Ovary (tissue), 9 donors: ENCODE results near the gene PRC1. TPM values are rescaled to one million over a fixed set of nuclear protein-coding genes. Genes with fewer than 3 reads are reported as not detected.

Source experiments
- DNase-seq, 5 donors: peaks; one replicate each; pipeline ENCODE4 v3.0.0-alpha.2; 2019 to 2020
- H3K27ac ChIP-seq, 2 donors: fragments of 200-600 bp; one replicate each; pipeline versions ENCODE4 v1.5.1 to v1.8.0; 2019 to 2022
- H3K27me3 ChIP-seq: fragments of 200-600 bp; one replicate; pipeline ENCODE4 v1.8.0; 2022
- H3K36me3 ChIP-seq: fragments of 200-600 bp; sonication (generic); one replicate; pipeline ENCODE4 v1.5.1; 2019
- H3K4me1 ChIP-seq: one replicate; pipeline ENCODE4 v1.8.1; 2013; ENCODE audit warnings: mild to moderate bottlenecking, moderate library complexity; ENCODE audit not compliant: insufficient read depth
- H3K4me3 ChIP-seq: fragments of 200-600 bp; sonication (generic); one replicate; pipeline ENCODE4 v1.5.1; 2017
- H3K9me3 ChIP-seq, 2 donors: fragments of 200-600 bp in 1 of 2; sonication (generic) in 1 of 2; one replicate each; pipeline versions ENCODE4 v1.5.1 to v1.8.1; 2013 to 2019; ENCODE audit warnings: mild to moderate bottlenecking in 1 of 2, moderate library complexity in 1 of 2
- CTCF ChIP-seq, 3 donors: fragments of 450-650 bp in 2 of 3; fragments of 200-600 bp in 1 of 3; IDR thresholded peaks; one replicate each; pipeline versions ENCODE4 v1.5.1 to v1.8.0; 2016 to 2022; ENCODE audit warnings: antibody characterized with exemption in 3 of 3, mild to moderate bottlenecking in 1 of 3
- EP300 ChIP-seq: sonication (generic); formaldehyde crosslinking; IDR thresholded peaks from one replicate; pipeline ENCODE4 v1.6.1; 2017; ENCODE audit warnings: antibody characterized with exemption
- POLR2A ChIP-seq: fragments of 450-650 bp; IDR thresholded peaks from one replicate; pipeline ENCODE4 v1.6.1; 2017; ENCODE audit warnings: antibody characterized with exemption, mild to moderate bottlenecking, moderate library complexity
- WGBS, 3 donors: extraction: QIAGEN DNeasy Blood & Tissue Kit in 1 of 3; methylation state at CpG; one replicate each; pipeline versions ENCODE4 v1.1.5 to v1.1.7; 2013 to 2017; 5-methylcytosine and 5-hydroxymethylcytosine counted together
- intact Hi-C, 4 donors: fragments of 100-400 bp; cut with DNase I; formaldehyde crosslinking; loops; one replicate each; pipeline versions ENCODE4 v1.11.0 to v1.15.1; 2022 to 2023
- polyA plus RNA-seq, 2 donors: library from polyadenylated mRNA; stranded (reverse); fragments of 200-250 nt in 1 of 2; fragments of 350-450 nt in 1 of 2; fragmentation: Illumina TruSeq in 1 of 2; extraction: RNeasy Lipid Tissue Mini Kit (QIAGEN cat#74804) in 1 of 2; gene quantifications; one replicate each; pipeline ENCODE4 v1.2.3, GENCODE V29; 2013 to 2014
- total RNA-seq, 7 donors: library from RNA; depleted of rRNA in 2 of 7; stranded (reverse); fragments of >200 nt in 2 of 7; fragmentation: NEBNext Ultra II Directional in 3 of 7; extraction: Animal tissue kit (Norgen Biotek cat#: 25700) in 3 of 7; gene quantifications; one replicate each; pipeline versions ENCODE4 v1.1.0 to v1.2.4, GENCODE V29; 2016 to 2023
- donor health status: DM: no; HTN: no; CAD: no; lungs with moderate emphysema.
- donor health status: DM: no; HTN: no; CAD: no.
- donor health status: Bipolar disorder and iron deficiency.
- donor health status: DM: yes; HTN: yes; CAD: no.
- donor health status: DM: no; HTN: no; CAD: no.
- donor health status: DM: yes; HTN: yes; CAD: no.

PRC1 gene
- total and polyA plus RNA-seq, 9 donors: 5.7 to 13.2 (median 6.8) TPM

- DNase-seq: no peak
- TF ChIP-seq EP300 (no peak), CTCF (IDR thresholded peaks at IDR 0.05) (no peak), POLR2A (no peak)
- Histone ChIP-seq H3K4me3 (no peak overlapping the region), H3K36me3 (no peaks in the 10 kb centered on the region), H3K4me1 (peaks cover 2% of the 10 kb centered on the region), H3K27ac (no peak overlapping the region), H3K27me3 (no peaks in the 10 kb centered on the region), H3K9me3 (no peaks in the 10 kb centered on the region)
- 96 to 98% (median 96%) methylated on average over 6 of the region's 6 CpGs for WGBS, 3 donors
- intact Hi-C loops: loop anchor here in 1 of 4 donors (10.0 kb wide), 1 partner anchor 324 kb away; no protein-coding TSS in a partner anchor
Measured at GRCh38 chr15:90950676-90951075, 43.7 kb downstream of the PRC1 start.

- WGBS, 3 donors: 90 to 93% (median 92%) methylated on average over 23 of the region's 23 CpGs
- Histone ChIP-seq H3K4me3 (no peak overlapping the region), H3K27ac (no peak overlapping the region), H3K9me3 (no peaks in the 10 kb centered on the region), H3K4me1 (no peaks in the 10 kb centered on the region), H3K27me3 (no peaks in the 10 kb centered on the region), H3K36me3 (no peaks in the 10 kb centered on the region)
- TF ChIP-seq POLR2A (no peak), EP300 (no peak), CTCF (IDR thresholded peaks at IDR 0.05) (no peak)
- intact Hi-C loops: loop anchor here in 1 of 4 donors (10.0 kb wide), 1 partner anchor 325 kb away; no protein-coding TSS in a partner anchor
- DNase-seq: peak in 1 of 5 donors; percentile 21
Measured at GRCh38 chr15:90949979-90950675, 44.2 kb downstream of the PRC1 start.

GRCh38 chr15:90948506-90948905, 45.8 kb downstream of the PRC1 start:
- 92 to 99% (median 95%) methylated on average over 8 of the region's 8 CpGs for WGBS, 3 donors
- Histone ChIP-seq H3K36me3 (no peaks in the 10 kb centered on the region), H3K27me3 (no peaks in the 10 kb centered on the region), H3K9me3 (no peaks in the 10 kb centered on the region), H3K27ac (no peak overlapping the region), H3K4me3 (no peak overlapping the region), H3K4me1 (no peaks in the 10 kb centered on the region)
- DNase-seq: no peak
- intact Hi-C loops: no loop called here
- TF ChIP-seq CTCF (IDR thresholded peaks at IDR 0.05) (no peak), EP300 (no peak), POLR2A (no peak)

- WGBS, 3 donors: 80 to 86% (median 84%) methylated on average over 18 of the region's 18 CpGs
- H3K27me3 ChIP-seq: no peaks in the 10 kb centered on the region
- no peaks in the 10 kb centered on the region for H3K36me3 ChIP-seq
- no peak overlapping the region for H3K4me3 ChIP-seq
- no peak for TF ChIP-seq POLR2A
- TF ChIP-seq CTCF (IDR thresholded peaks at IDR 0.05): no peak
- TF ChIP-seq EP300: no peak
- DNase-seq: peak in 1 of 5 donors; percentile 38
- intact Hi-C loops: no loop called here
- H3K9me3 ChIP-seq: no peaks in the 10 kb centered on the region
- H3K4me1 ChIP-seq: no peaks in the 10 kb centered on the region
- no peak overlapping the region for H3K27ac ChIP-seq
Measured at GRCh38 chr15:90947577-90948357, 46.6 kb downstream of the PRC1 start.
